K562 (cell line): ENCODE results near the gene SPSB1. TPM values are rescaled to one million over a fixed set of nuclear protein-coding genes. Genes with fewer than 3 reads are reported as not detected.

Experiments used
- ATAC-seq: fragments of 200-7000 bp; cut with Tn5 transposase; 3 replicates; pipeline ENCODE4 v1.9.1; 2020; ENCODE audit warnings: moderate library complexity
- BruUV-seq: library from RNA; stranded (reverse); fragments of 400-500 nt; replicated peaks from 2 replicates; lab custom pipeline; 2021; lab: Mats Ljungman, UMichigan
- CTCF ChIA-PET: fragments of 300-600 bp; formaldehyde crosslinking; extraction: SDS; loops from one replicate; lab custom pipeline; 2021; ENCODE audit warnings: low intra/inter-chr PET ratio; lab: Yijun Ruan, JAX
- POLR2A ChIA-PET: fragments of 300-600, 350-650 bp; sonication (Branson Sonifier 250); formaldehyde crosslinking; extraction: SDS; loops from one replicate; lab custom pipeline; 2021; ENCODE audit warnings: antibody characterized with exemption, inconsistent platforms; lab: Yijun Ruan, JAX
- DNase-seq, 4 experiments: peaks; one replicate each; pipeline versions ENCODE4 v3.0.0 to v3.0.0-alpha.2; 2011 to 2018; ENCODE audit warnings: low spot score in 3 of 4, mixed read lengths in 3 of 4; ENCODE audit errors: extremely low read depth in 1 of 4
- FAIRE-seq: peaks from 2 replicates; lab custom pipeline; 2011; peaks lifted over from hg19 to GRCh38; lab: Jason Lieb, UNC
- H2AFZ ChIP-seq: 2 replicates; pipeline ENCODE4 v1.6.0; 2011; ENCODE audit warnings: low read depth, low read length, control low read depth, inconsistent platforms
- H3K27ac ChIP-seq: fragments of 200-600 bp; 3 replicates; pipeline ENCODE4 v1.8.0; 2011; ENCODE audit warnings: low read depth, mild to moderate bottlenecking, control low read depth, inconsistent platforms, low read length, moderate library complexity, mixed read lengths; ENCODE audit errors: extremely low read depth
- H3K27me3 ChIP-seq, 2 experiments: fragments of 300-600 bp in 1 of 2; 2 replicates in 1 of 2; 3 replicates in 1 of 2; pipeline versions ENCODE4 v1.6.0 to v1.8.0; 2011; ENCODE audit warnings: inconsistent platforms in 2 of 2, low read length in 2 of 2, mild to moderate bottlenecking in 1 of 2, mixed read lengths in 1 of 2, moderate library complexity in 1 of 2; ENCODE audit not compliant: control insufficient read depth in 2 of 2, insufficient read depth in 2 of 2
- H3K36me3 ChIP-seq: fragments of 300-600 bp; 3 replicates; pipeline ENCODE4 v1.8.0; 2011; ENCODE audit warnings: mild to moderate bottlenecking, low read length, inconsistent platforms; ENCODE audit not compliant: control insufficient read depth, insufficient read depth
- H3K4me1 ChIP-seq, 2 experiments: fragments of 200-600 bp in 1 of 2; replicated peaks in 1 of 2; 2 replicates in 1 of 2; 3 replicates in 1 of 2; pipeline versions ENCODE4 v1.5.1 to v1.8.0; 2011; ENCODE audit warnings: inconsistent platforms in 2 of 2, low read length in 2 of 2, mild to moderate bottlenecking in 1 of 2, mixed read lengths in 1 of 2, moderate library complexity in 1 of 2; ENCODE audit not compliant: control insufficient read depth in 2 of 2, insufficient read depth in 2 of 2
- H3K4me2 ChIP-seq: 2 replicates; pipeline ENCODE4 v1.6.1; 2011; ENCODE audit warnings: low read length, control low read depth, inconsistent platforms, mixed read lengths; ENCODE audit not compliant: insufficient read depth
- H3K4me3 ChIP-seq: fragments of 200-600 bp; sonication (generic), shearing (Covaris generic); 2 replicates; pipeline ENCODE4 v1.5.1; 2016; ENCODE audit warnings: control low read depth, inconsistent platforms
- H3K79me2 ChIP-seq: fragments of 200-600 bp; 3 replicates; pipeline ENCODE4 v1.8.0; 2011; ENCODE audit warnings: low read length, inconsistent platforms; ENCODE audit not compliant: control insufficient read depth, insufficient read depth
- H3K9ac ChIP-seq, 2 experiments: 2 replicates each; pipeline versions ENCODE4 v1.6.0 to v1.6.1; 2011; ENCODE audit warnings: low read depth in 2 of 2, low read length in 2 of 2, control low read depth in 1 of 2, inconsistent platforms in 1 of 2, mild to moderate bottlenecking in 1 of 2, mixed read lengths in 1 of 2; ENCODE audit not compliant: insufficient read depth in 1 of 2
- H3K9me1 ChIP-seq: one replicate; pipeline ENCODE4 v1.6.0; 2011; ENCODE audit warnings: inconsistent platforms, mild to moderate bottlenecking, low read length, moderate library complexity; ENCODE audit not compliant: control insufficient read depth, insufficient read depth
- H3K9me3 ChIP-seq: replicated peaks from 2 replicates; pipeline ENCODE4 v1.5.1; 2011; ENCODE audit warnings: low read depth, low read length, inconsistent platforms; ENCODE audit not compliant: control insufficient read depth, insufficient read depth
- H4K20me1 ChIP-seq: replicated peaks from 2 replicates; pipeline ENCODE4 v1.6.1; 2011; ENCODE audit warnings: low read length, inconsistent platforms, mixed read lengths; ENCODE audit not compliant: control insufficient read depth, insufficient read depth
- ARNT ChIP-seq, 2 experiments: fragments of 450-650 bp; IDR thresholded peaks; 2 replicates each; pipeline ENCODE4 v1.6.1; 2016; ENCODE audit warnings: mild to moderate bottlenecking in 1 of 2
- NUFIP1 ChIP-seq: fragments of 450-650 bp; IDR thresholded peaks from 2 replicates; pipeline ENCODE4 v1.6.1; 2018; ENCODE audit not compliant: partially characterized antibody
- POLR2G ChIP-seq: fragments of 200-400 bp; formaldehyde crosslinking; IDR thresholded peaks from 2 replicates; pipeline ENCODE4 v1.6.1; 2017; ENCODE audit warnings: low read depth, mild to moderate bottlenecking, antibody characterized with exemption, low read length, moderate library complexity
- PTBP1 ChIP-seq: fragments of 200-400 bp; formaldehyde crosslinking; IDR thresholded peaks from 2 replicates; pipeline ENCODE4 v1.6.1; 2017; ENCODE audit warnings: low read depth, low read length
- RUNX1 ChIP-seq: sonication (generic); IDR thresholded peaks from 2 replicates; pipeline ENCODE4 v1.6.1; 2016; ENCODE audit warnings: antibody characterized with exemption, low read depth
- SIN3B ChIP-seq: fragments of 450-650 bp; IDR thresholded peaks from 2 replicates; pipeline ENCODE4 v1.6.1; 2017; ENCODE audit warnings: low read depth, mild to moderate bottlenecking, moderate library complexity
- SIX5 ChIP-seq, 2 experiments: IDR thresholded peaks; 2 replicates each; pipeline ENCODE4 v1.6.1; 2011; ENCODE audit warnings: low read length in 2 of 2, borderline replicate concordance in 1 of 2, low read depth in 1 of 2, mild to moderate bottlenecking in 1 of 2, moderate library complexity in 1 of 2; ENCODE audit not compliant: insufficient read depth in 1 of 2
- ZNF347 ChIP-seq: fragments of 450-650 bp; formaldehyde crosslinking; IDR thresholded peaks from 2 replicates; pipeline ENCODE4 v1.4.0; 2020; ENCODE audit warnings: low read depth, mild to moderate bottlenecking, moderate library complexity
- ZNF449 ChIP-seq: fragments of 250-450 bp; sonication (Bioruptor Pico); IDR thresholded peaks from 2 replicates; pipeline ENCODE4 v1.8.0; 2022; ENCODE audit warnings: moderate library complexity, mild to moderate bottlenecking, inconsistent platforms
- ZNF696 ChIP-seq: fragments of 250-450 bp; sonication (Bioruptor Pico); conservative IDR thresholded peaks from 2 replicates; pipeline ENCODE4 v1.4.0; 2020; ENCODE audit warnings: mild to moderate bottlenecking, moderate library complexity
- ZNF76 ChIP-seq: fragments of 250-450 bp; sonication (Bioruptor Pico); IDR thresholded peaks from 2 replicates; pipeline ENCODE4 v1.4.0; 2020; ENCODE audit warnings: mild to moderate bottlenecking, moderate library complexity, borderline replicate concordance
- WGBS: fragments of 100-300 bp; shearing (Covaris generic); methylation state at CpG from one replicate; pipeline ENCODE4 v1.1.6; 2016; ENCODE audit warnings: low coverage, mixed read lengths; ENCODE audit not compliant: insufficient coverage; ENCODE audit errors: missing lambda C conversion rate; 5-methylcytosine and 5-hydroxymethylcytosine counted together
- in situ Hi-C: fragments of 300-500 bp; cut with MboI; formaldehyde crosslinking; loops from 4 replicates; pipeline ENCODE4 v1.15.0; 2018; ENCODE audit warnings: inconsistent platforms, mixed read lengths
- intact Hi-C: fragments of 100-400 bp; cut with micrococcal nuclease; formaldehyde crosslinking; loops from 2 replicates; pipeline ENCODE4 v1.14.2; 2022
- polyA plus RNA-seq, 8 experiments: library from polyadenylated mRNA; depleted of rRNA in 4 of 8; stranded (reverse) in 5 of 8; unstranded in 3 of 8; fragments of >200 nt; fragmentation: Nextera tagmentation in 2 of 8; fragmentation: Illumina TruSeq in 1 of 8; extraction: Ambion mirVana in 2 of 8; extraction: Trizol in 1 of 8; gene quantifications; 2 replicates each; pipeline versions ENCODE4 v1.2.1 to v1.2.3, GENCODE V29; 2011 to 2014; ENCODE audit warnings: inconsistent platforms in 1 of 8, missing spikeins in 1 of 8
- total RNA-seq, 7 experiments: library from RNA; depleted of rRNA in 6 of 7; stranded (reverse); fragments of >200 nt in 6 of 7; fragmentation: Illumina TruSeq in 2 of 7; extraction: Trizol in 2 of 7; gene quantifications; 2 replicates each; pipeline versions ENCODE4 v1.2.1 to v1.2.3, GENCODE V29; 2011 to 2021; ENCODE audit warnings: low replicate concordance in 1 of 7

SPSB1 gene
- total and polyA plus RNA-seq, 9 of the 15 experiments (the other 6 are each of a cell fraction or from before 2014, with no cell fraction given): 0.06 to 0.35 (median 0.14) TPM; not detected in 6

GRCh38 chr1:9250411-9251381 lies 42.0 kb upstream of the SPSB1 start:
- TF ChIP-seq SIN3B (no peak), POLR2G (0 out of 2 replicates have a peak, but pooled peaks have one; percentile 5)
- intact Hi-C loops: no loop called here
- Histone ChIP-seq H3K4me1 (peaks cover 0 to 21% of the 10 kb centered on the region in 2 experiments; a peak in 1 of 5 replicates), H2AFZ (no peak overlapping the region), H3K9me3 (no peaks in the 10 kb centered on the region), H3K27ac (no peak overlapping the region), H3K4me3 (no peak overlapping the region), H3K4me2 (no peak overlapping the region), H3K9ac (no peak overlapping the region), H3K79me2 (no peaks in the 10 kb centered on the region), H4K20me1 (peaks cover 18% of the 10 kb centered on the region; the same call in 1 of the 2 replicates), H3K36me3 (no peaks in the 10 kb centered on the region), H3K27me3 (peaks cover 29 to 72% of the 10 kb centered on the region in 2 experiments; a peak in 4 of 5 replicates), H3K9me1 (no peaks in the 10 kb centered on the region)
- in situ Hi-C loops: no loop called here
- no TSS peak for BruUV-seq
- DNase-seq (no peak), FAIRE-seq (no peak), ATAC-seq (no peak; the same call in 2 of the 3 replicates)
- 25% methylated on average over 16 of the region's 21 CpGs for WGBS
- ChIA-PET POLR2A (interaction anchor here (0.6 to 0.9 kb wide), 3 partner anchors 18 to 299 kb away, joined by 3 read pairs; no protein-coding TSS in a partner anchor), CTCF (interaction anchor here (0.6 kb wide), 1 partner anchor 16 kb away, joined by 3 read pairs; no protein-coding TSS in a partner anchor)

- ATAC-seq: no peak
- no peak for FAIRE-seq
- BruUV-seq: no TSS peak
- no peak for DNase-seq
- Histone ChIP-seq H3K9me3 (no peaks in the 10 kb centered on the region), H3K4me1 (peaks cover 0 to 21% of the 10 kb centered on the region in 2 experiments; a peak in 1 of 5 replicates), H3K4me2 (no peak overlapping the region), H3K27me3 (peaks cover 33 to 73% of the 10 kb centered on the region in 2 experiments), H3K36me3 (no peaks in the 10 kb centered on the region), H4K20me1 (peaks cover 18% of the 10 kb centered on the region; the same call in 1 of the 2 replicates), H3K79me2 (no peaks in the 10 kb centered on the region), H3K27ac (no peak overlapping the region), H3K9ac (no peak overlapping the region), H3K9me1 (no peaks in the 10 kb centered on the region), H3K4me3 (no peak overlapping the region), H2AFZ (no peak overlapping the region)
- intact Hi-C loops: no loop called here
- CTCF ChIA-PET: interaction anchor here (0.6 kb wide), 1 partner anchor 16 kb away, joined by 3 read pairs; no protein-coding TSS in a partner anchor
- POLR2A ChIA-PET: interaction anchor here (0.6 kb wide), 1 partner anchor 81 kb away, joined by 3 read pairs; no protein-coding TSS in a partner anchor
- in situ Hi-C loops: no loop called here
- WGBS: 4% methylated on average over 6 of the region's 6 CpGs
- TF ChIP-seq ZNF347 (CRISPR knock-in tag) (no peak), RUNX1 (no peak), ZNF449 (CRISPR knock-in tag) (no peak), ZNF76 (CRISPR knock-in tag) (no peak), PTBP1 (no peak), NUFIP1 (no peak), SIX5 (IDR thresholded peaks at IDR 0.05; ENCODE audit: borderline replicate concordance in 1 of 2, insufficient read depth in 1 of 2, low read depth in 1 of 2, low read length in 2 of 2) (no peak), ZNF696 (CRISPR knock-in tag) (no peak), ARNT (IDR thresholded peaks at IDR 0.05) (no peak)
Observed at GRCh38 chr1:9251501-9251900, 41.2 kb upstream of the SPSB1 start.
